HepG2 (cell line): ENCODE data around the gene ZNRF3. TPM values are rescaled to one million over a fixed set of nuclear protein-coding genes. Genes with fewer than 3 reads are reported as not detected.

Source experiments
- AGO2 ChIP-seq: fragments of 200-400 bp; formaldehyde crosslinking; optimal IDR thresholded peaks from 2 replicates; pipeline ENCODE3; 2017; ENCODE audit warnings: mild to moderate bottlenecking, low read depth, low read length, moderate library complexity
- ATRX ChIP-seq: sonication (generic); formaldehyde crosslinking; IDR thresholded peaks from 2 replicates; pipeline ENCODE4 v1.4.0; 2020; ENCODE audit warnings: missing genetic modification reagents, borderline replicate concordance
- BRD4 ChIP-seq: sonication (generic); formaldehyde crosslinking; IDR thresholded peaks from 2 replicates; pipeline ENCODE4 v1.4.0; 2020; ENCODE audit warnings: missing genetic modification reagents
- CBX1 ChIP-seq: IDR thresholded peaks from one replicate; pipeline ENCODE4 v1.6.1; 2016; ENCODE audit warnings: antibody characterized with exemption, low read depth
- FLYWCH1 ChIP-seq: sonication (generic); formaldehyde crosslinking; IDR thresholded peaks from 2 replicates; pipeline ENCODE4 v1.8.1; 2023; ENCODE audit warnings: mild to moderate bottlenecking, missing genetic modification reagents
- FOSL2 ChIP-seq: sonication (generic); formaldehyde crosslinking; IDR thresholded peaks from 2 replicates; pipeline ENCODE4 v1.4.0; 2020; ENCODE audit warnings: missing genetic modification reagents
- KAT2B ChIP-seq: fragments of 150-350 bp; IDR thresholded peaks from 2 replicates; pipeline ENCODE4 v1.6.1; 2014; ENCODE audit warnings: low read depth, low read length, borderline replicate concordance
- NFE2L2 ChIP-seq: fragments of 150-350 bp; IDR thresholded peaks from 2 replicates; pipeline ENCODE4 v1.6.1; 2014; ENCODE audit warnings: low read length
- NFIC ChIP-seq: IDR thresholded peaks from 2 replicates; pipeline ENCODE4 v1.6.1; 2012; ENCODE audit warnings: mild to moderate bottlenecking, low read length, inconsistent platforms
- NFKB2 ChIP-seq: sonication (generic); formaldehyde crosslinking; IDR thresholded peaks from 2 replicates; pipeline ENCODE4 v1.4.0; 2020; ENCODE audit warnings: missing genetic modification reagents, borderline replicate concordance
- NR2F2 ChIP-seq: IDR thresholded peaks from 2 replicates; pipeline ENCODE4 v1.6.1; 2012; ENCODE audit warnings: low read depth, inconsistent platforms, borderline replicate concordance
- SNAPC2 ChIP-seq: sonication (generic); formaldehyde crosslinking; IDR thresholded peaks from 2 replicates; pipeline ENCODE4 v1.8.1; 2022; ENCODE audit warnings: mild to moderate bottlenecking, missing genetic modification reagents
- TERF1 ChIP-seq: sonication (generic); formaldehyde crosslinking; IDR thresholded peaks from 2 replicates; pipeline ENCODE4 v1.8.0; 2022; ENCODE audit warnings: mild to moderate bottlenecking, missing genetic modification reagents, moderate library complexity
- THAP9 ChIP-seq: sonication (generic); formaldehyde crosslinking; IDR thresholded peaks from 2 replicates; pipeline ENCODE4; 2020; ENCODE audit warnings: missing genetic modification reagents, mild to moderate bottlenecking, borderline replicate concordance
- ZNF24 ChIP-seq: fragments of 450-650 bp; IDR thresholded peaks from 2 replicates; pipeline ENCODE4 v1.6.1; 2017; ENCODE audit warnings: antibody characterized with exemption, mild to moderate bottlenecking
- ZNF260 ChIP-seq: sonication (generic); formaldehyde crosslinking; IDR thresholded peaks from 2 replicates; pipeline ENCODE4 v1.4.0; 2020; ENCODE audit warnings: missing genetic modification reagents, low read depth, mild to moderate bottlenecking, borderline replicate concordance
- ZNF343 ChIP-seq: sonication (generic); formaldehyde crosslinking; IDR thresholded peaks from 2 replicates; pipeline ENCODE4 v1.4.0; 2020; ENCODE audit warnings: mild to moderate bottlenecking, missing genetic modification reagents
- ZNF362 ChIP-seq: sonication (generic); formaldehyde crosslinking; IDR thresholded peaks from 2 replicates; pipeline ENCODE4 v1.4.0; 2020; ENCODE audit warnings: missing genetic modification reagents, mild to moderate bottlenecking, borderline replicate concordance
- ZNF724P ChIP-seq: sonication (generic); formaldehyde crosslinking; IDR thresholded peaks from 2 replicates; pipeline ENCODE4 v1.8.0; 2022; ENCODE audit warnings: missing genetic modification reagents, borderline replicate concordance
- ZNF878 ChIP-seq: sonication (generic); formaldehyde crosslinking; IDR thresholded peaks from 2 replicates; pipeline ENCODE4 v1.8.1; 2023; ENCODE audit warnings: mild to moderate bottlenecking, missing genetic modification reagents, moderate library complexity
- polyA plus RNA-seq, 8 experiments: library from polyadenylated mRNA; depleted of rRNA in 3 of 8; stranded (reverse) in 7 of 8; unstranded in 1 of 8; fragments of >200 nt; fragmentation: Illumina TruSeq in 4 of 8; extraction: Trizol in 4 of 8; gene quantifications; 2 replicates each; pipeline versions ENCODE4 v1.2.1 to v1.2.3, GENCODE V29; 2011 to 2016; ENCODE audit warnings: low read depth in 4 of 8, missing spikeins in 1 of 8, mixed read lengths in 1 of 8; ENCODE audit not compliant: insufficient read depth in 1 of 8
- total RNA-seq, 5 experiments: library from RNA; depleted of rRNA; stranded (reverse); fragments of >200 nt; fragmentation: Illumina TruSeq; extraction: Trizol; gene quantifications; 2 replicates each; pipeline ENCODE4 v1.2.3, GENCODE V29; 2016; ENCODE audit warnings: low read depth in 1 of 5
- TF ChIP-seq, protein P1 (sequence below): sonication (generic); formaldehyde crosslinking; IDR thresholded peaks from 2 replicates; pipeline ENCODE4 v1.4.0; 2020; ENCODE audit warnings: missing genetic modification reagents
- TF ChIP-seq, protein P2 (sequence below): sonication (generic); formaldehyde crosslinking; conservative IDR thresholded peaks from 2 replicates; pipeline ENCODE4 v1.4.0; 2020; ENCODE audit warnings: missing genetic modification reagents

Gene ZNRF3
- total and polyA plus RNA-seq, 2 of the 13 experiments (the other 11 are each of a cell fraction or from before 2014, with no cell fraction given) = 20.3 to 36.7 TPM

DNA sequence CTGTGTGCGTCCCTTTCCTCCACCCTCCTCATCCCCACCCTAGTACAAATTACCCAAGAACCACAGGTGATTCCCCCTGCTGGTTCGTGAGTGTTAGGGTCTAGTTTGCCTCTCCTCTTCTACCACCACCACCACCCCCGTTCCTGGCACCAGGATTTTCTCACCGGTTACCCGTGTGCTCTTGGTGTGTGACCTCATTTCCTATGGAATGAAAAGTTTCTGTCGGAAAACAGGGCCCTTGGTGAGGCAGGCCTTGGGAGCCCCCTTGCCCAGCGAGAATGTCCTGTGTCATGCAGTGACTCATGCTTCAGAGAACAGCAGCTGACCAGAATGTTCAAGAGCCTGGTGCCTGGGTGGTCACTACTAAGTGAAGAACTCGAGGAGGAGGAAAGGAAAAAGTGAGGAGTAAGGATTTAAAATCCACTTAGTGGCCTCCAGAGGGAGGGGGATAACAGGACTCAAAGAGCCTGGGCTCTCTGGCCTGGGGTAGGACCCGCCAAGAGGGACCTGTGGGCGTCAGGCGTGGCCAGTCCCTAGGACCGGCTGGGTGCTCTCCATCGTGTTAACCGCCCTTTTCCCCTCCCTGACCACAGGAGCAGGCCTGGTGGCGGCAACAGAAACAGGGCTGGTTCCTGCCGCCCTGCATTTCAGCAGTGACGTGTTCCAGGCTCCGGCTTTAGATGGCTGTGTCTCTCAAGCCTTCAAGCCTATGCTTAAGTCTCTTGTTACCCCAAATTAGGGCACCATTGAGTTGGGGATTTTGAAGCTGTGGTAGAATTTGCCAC is 148.0 kb downstream of the ZNRF3 start (continued):
- TF ChIP-seq, protein P1, sequence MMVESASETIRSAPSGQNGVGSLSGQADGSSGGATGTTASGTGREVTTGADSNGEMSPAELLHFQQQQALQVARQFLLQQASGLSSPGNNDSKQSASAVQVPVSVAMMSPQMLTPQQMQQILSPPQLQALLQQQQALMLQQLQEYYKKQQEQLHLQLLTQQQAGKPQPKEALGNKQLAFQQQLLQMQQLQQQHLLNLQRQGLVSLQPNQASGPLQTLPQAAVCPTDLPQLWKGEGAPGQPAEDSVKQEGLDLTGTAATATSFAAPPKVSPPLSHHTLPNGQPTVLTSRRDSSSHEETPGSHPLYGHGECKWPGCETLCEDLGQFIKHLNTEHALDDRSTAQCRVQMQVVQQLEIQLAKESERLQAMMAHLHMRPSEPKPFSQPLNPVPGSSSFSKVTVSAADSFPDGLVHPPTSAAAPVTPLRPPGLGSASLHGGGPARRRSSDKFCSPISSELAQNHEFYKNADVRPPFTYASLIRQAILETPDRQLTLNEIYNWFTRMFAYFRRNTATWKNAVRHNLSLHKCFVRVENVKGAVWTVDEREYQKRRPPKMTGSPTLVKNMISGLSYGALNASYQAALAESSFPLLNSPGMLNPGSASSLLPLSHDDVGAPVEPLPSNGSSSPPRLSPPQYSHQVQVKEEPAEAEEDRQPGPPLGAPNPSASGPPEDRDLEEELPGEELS (CRISPR knock-in tag) = no peak
- TF ChIP-seq NFE2L2 (peak; percentile 79; the same call in 1 of the 2 replicates), THAP9 (CRISPR knock-in tag) (peak; percentile 77; the same call in 1 of the 2 replicates), ZNF24 (no peak), NFKB2 (CRISPR knock-in tag) (no peak), ZNF724P (CRISPR knock-in tag) (no peak), AGO2 (peak; percentile 70), ZNF260 (no peak), NFIC (no peak), NR2F2 (no peak; the same call in 1 of the 2 replicates), CBX1 (no peak), FOSL2 (CRISPR knock-in tag) (peak; percentile 97), ZNF362 (CRISPR knock-in tag) (no peak), ZNF878 (no peak), FLYWCH1 (no peak), SNAPC2 (no peak), KAT2B (no peak), BRD4 (no peak), TERF1 (no peak), ATRX (no peak), ZNF343 (CRISPR knock-in tag) (no peak)
- TF ChIP-seq, protein P2, sequence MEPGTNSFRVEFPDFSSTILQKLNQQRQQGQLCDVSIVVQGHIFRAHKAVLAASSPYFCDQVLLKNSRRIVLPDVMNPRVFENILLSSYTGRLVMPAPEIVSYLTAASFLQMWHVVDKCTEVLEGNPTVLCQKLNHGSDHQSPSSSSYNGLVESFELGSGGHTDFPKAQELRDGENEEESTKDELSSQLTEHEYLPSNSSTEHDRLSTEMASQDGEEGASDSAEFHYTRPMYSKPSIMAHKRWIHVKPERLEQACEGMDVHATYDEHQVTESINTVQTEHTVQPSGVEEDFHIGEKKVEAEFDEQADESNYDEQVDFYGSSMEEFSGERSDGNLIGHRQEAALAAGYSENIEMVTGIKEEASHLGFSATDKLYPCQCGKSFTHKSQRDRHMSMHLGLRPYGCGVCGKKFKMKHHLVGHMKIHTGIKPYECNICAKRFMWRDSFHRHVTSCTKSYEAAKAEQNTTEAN (CRISPR knock-in tag) = no peak
